ENCODE data around the gene OR51B2. TPM values are rescaled to one million over a fixed set of nuclear protein-coding genes. Genes with fewer than 3 reads are reported as not detected.
"Not testable (repeated sequence)": the region's sequence is repeated elsewhere in the genome, so short reads cannot be mapped to it uniquely, and the experiment has no call there.

The OR51B2 gene
- total RNA-seq, 1 donor from 2014 or later, result not detected

- no peaks in the 10 kb centered on the region for H3K9me3 ChIP-seq (replicated peaks)
- no peak overlapping the region for H3K27ac ChIP-seq (replicated peaks)
- no peaks in the 10 kb centered on the region for H3K36me3 ChIP-seq
- no peaks in the 10 kb centered on the region for H3K4me1 ChIP-seq
- H3K4me3 ChIP-seq, result no peak overlapping the region
- DNase-seq, result no peak
- no peak for TF ChIP-seq CTCF (IDR thresholded peaks at IDR 0.05; ENCODE audit: borderline replicate concordance)
- no peaks in the 10 kb centered on the region for H3K27me3 ChIP-seq (ENCODE audit: low read depth)
- intact Hi-C loops (cut with micrococcal nuclease), result no loop called here
These were observed 12.2 kb upstream of the OR51B2 start for GRCh38 chr11:5336331-5336730.

GRCh38 chr11:5335170-5335569, 11.1 kb upstream of the OR51B2 start:
- Histone ChIP-seq H3K36me3 (no peaks in the 10 kb centered on the region), H3K4me3 (no peak overlapping the region), H3K27me3 (ENCODE audit: low read depth) (no peaks in the 10 kb centered on the region), H3K4me1 (no peaks in the 10 kb centered on the region), H3K9me3 (replicated peaks) (no peaks in the 10 kb centered on the region), H3K27ac (replicated peaks) (no peak overlapping the region)
- TF ChIP-seq CTCF (IDR thresholded peaks at IDR 0.05; ENCODE audit: borderline replicate concordance), result no peak
- intact Hi-C loops (cut with micrococcal nuclease), result no loop called here
- DNase-seq, result no peak

- no peak for DNase-seq
- H3K36me3 ChIP-seq, result no peaks in the 10 kb centered on the region
- peaks cover 5% of the 10 kb centered on the region for H3K9me3 ChIP-seq (replicated peaks)
- intact Hi-C loops (cut with micrococcal nuclease), result no loop called here
- H3K27me3 ChIP-seq (ENCODE audit: low read depth), result no peaks in the 10 kb centered on the region
- H3K4me3 ChIP-seq, result no peak overlapping the region
- TF ChIP-seq CTCF (IDR thresholded peaks at IDR 0.05; ENCODE audit: borderline replicate concordance), result no peak
- H3K4me1 ChIP-seq, result no peaks in the 10 kb centered on the region
- no peak overlapping the region for H3K27ac ChIP-seq (replicated peaks)
These were observed 6.8 kb downstream of the OR51B2 start for GRCh38 chr11:5317292-5317691.

GRCh38 chr11:5313326-5314023, 10.6 kb downstream of the OR51B2 start:
- H3K27ac ChIP-seq (replicated peaks); H3K4me3 ChIP-seq; H3K36me3 ChIP-seq; H3K27me3 ChIP-seq (ENCODE audit: low read depth); H3K4me1 ChIP-seq; intact Hi-C loops (cut with micrococcal nuclease); H3K9me3 ChIP-seq (replicated peaks); DNase-seq: not testable (repeated sequence)

- TF ChIP-seq CTCF (IDR thresholded peaks at IDR 0.05; ENCODE audit: borderline replicate concordance), result no peak
- Histone ChIP-seq H3K27ac (replicated peaks) (no peak overlapping the region), H3K4me3 (no peak overlapping the region), H3K9me3 (replicated peaks) (peaks cover 5% of the 10 kb centered on the region), H3K4me1 (no peaks in the 10 kb centered on the region), H3K27me3 (ENCODE audit: low read depth) (no peaks in the 10 kb centered on the region), H3K36me3 (no peaks in the 10 kb centered on the region)
- no peak for DNase-seq
- intact Hi-C loops (cut with micrococcal nuclease), result no loop called here
These were observed 13.7 kb downstream of the OR51B2 start for GRCh38 chr11:5310423-5310822.

- intact Hi-C loops (cut with micrococcal nuclease), result no loop called here
These were observed 16.7 kb downstream of the OR51B2 start for GRCh38 chr11:5307256-5308019.

More at GRCh38 chr11:5307256-5308019, 16.7 kb downstream of the OR51B2 start:
- Histone ChIP-seq H3K4me3 (no peak overlapping the region), H3K36me3 (no peaks in the 10 kb centered on the region), H3K9me3 (replicated peaks) (no peaks in the 10 kb centered on the region), H3K27me3 (ENCODE audit: low read depth) (no peaks in the 10 kb centered on the region), H3K4me1 (no peaks in the 10 kb centered on the region), H3K27ac (replicated peaks) (no peak overlapping the region)
- TF ChIP-seq CTCF (IDR thresholded peaks at IDR 0.05; ENCODE audit: borderline replicate concordance), result no peak
- no peak for DNase-seq
